HK-2 (cell line): ENCODE measurements around the gene ARHGEF1.

Experiments
- DNase-seq: peaks from one replicate; pipeline ENCODE4 v3.0.0-alpha.2; 2018; ENCODE audit not compliant: unreplicated experiment

ARHGEF1 gene

GRCh38 chr19:41956621-41957020 lies 73.6 kb downstream of the ARHGEF1 start:
- DNase-seq, result no peak
